GM10847 (cell line): ENCODE data around the gene SF3A1.

Experiments used
- POLR2A ChIP-seq: IDR thresholded peaks from 2 replicates; pipeline ENCODE4 v1.6.1; 2011; ENCODE audit not compliant: insufficient read length; ENCODE audit errors: extremely low read depth

SF3A1 gene

DNA sequence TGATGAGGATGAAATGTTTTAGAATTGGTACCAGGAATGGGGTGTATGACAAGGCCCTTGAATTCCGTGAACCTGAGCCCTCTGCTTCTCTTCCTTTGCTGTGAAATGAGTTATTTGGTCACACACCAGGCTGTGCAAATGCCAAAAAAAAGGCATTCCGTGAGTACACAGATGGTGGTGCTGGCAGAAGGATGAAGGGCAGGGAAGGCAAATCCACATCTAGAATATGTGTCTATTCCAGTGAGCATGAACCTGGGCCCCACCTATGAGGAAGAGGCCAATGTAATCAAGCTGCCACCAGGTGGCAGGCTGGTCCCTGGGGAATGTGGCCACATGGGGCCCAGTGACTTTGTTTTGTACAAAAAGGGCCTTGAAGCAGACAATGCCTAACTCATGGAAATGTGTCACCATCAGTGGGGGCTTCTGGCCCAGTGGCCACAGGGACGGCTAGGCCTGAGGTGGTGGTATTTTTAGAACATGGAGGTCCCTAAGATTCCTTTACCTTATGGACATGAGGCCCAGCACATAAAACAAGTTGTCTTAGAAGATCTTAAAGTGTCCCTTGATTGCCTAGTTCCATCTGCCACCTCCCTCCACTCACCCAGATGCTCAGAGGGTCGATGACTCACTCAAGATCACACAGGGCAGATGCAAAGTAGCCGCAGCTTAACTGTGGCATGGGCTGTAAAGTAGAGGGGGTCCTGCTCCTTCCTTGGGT, 34.4 kb upstream of the SF3A1 start:
- TF ChIP-seq POLR2A: no peak

DNA sequence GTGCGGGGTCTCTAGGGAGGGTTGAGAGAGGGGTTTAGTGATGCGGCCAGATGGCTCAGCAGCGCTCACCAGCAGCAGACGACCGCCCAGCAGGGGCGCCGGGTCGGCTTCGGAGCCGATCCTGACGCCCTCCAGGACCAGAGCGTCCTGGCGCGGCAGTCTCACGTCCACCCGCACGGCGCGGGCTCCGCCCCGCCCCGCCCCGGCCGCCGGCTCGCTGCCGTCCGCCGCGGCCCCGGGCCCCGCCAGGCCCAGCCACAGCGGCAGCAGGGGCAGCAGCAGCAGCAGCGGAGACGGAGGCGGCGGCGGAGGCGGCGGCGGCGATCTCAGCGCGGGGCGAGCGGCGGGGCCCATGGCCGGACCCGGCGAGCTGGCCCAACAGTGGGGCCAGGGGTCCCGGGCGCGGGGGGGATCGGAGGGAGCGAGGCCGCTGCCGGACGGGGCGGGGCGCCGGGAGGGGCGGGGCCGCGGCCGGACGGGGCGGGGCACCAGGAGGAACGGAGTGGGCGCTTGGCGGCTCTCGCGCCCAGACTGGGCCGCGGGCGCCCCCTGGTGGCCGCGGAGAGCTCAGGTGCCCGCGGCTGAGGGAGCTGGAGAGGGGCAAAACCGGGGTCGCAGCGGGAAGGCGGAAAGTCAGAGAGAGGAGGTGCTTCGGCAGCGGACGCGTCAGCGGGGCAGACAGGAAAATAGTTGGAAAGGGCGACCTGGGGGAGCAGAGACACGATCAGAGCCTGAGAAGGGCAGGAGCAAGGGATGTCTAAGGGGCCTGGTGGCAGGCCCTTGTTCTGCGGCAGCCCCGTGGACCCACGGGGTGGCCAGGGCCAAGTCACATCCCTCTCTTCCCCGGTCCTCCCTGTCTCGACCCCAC, 30.5 kb upstream of the SF3A1 start, which contains the start of gene RNF215:
Gene RNF215, minus strand, starts transcription at position 452 of the 868 bp plus-strand sequence. Its CDS starts 98 bp downstream, at position 354.
- TF ChIP-seq POLR2A: no peak

DNA sequence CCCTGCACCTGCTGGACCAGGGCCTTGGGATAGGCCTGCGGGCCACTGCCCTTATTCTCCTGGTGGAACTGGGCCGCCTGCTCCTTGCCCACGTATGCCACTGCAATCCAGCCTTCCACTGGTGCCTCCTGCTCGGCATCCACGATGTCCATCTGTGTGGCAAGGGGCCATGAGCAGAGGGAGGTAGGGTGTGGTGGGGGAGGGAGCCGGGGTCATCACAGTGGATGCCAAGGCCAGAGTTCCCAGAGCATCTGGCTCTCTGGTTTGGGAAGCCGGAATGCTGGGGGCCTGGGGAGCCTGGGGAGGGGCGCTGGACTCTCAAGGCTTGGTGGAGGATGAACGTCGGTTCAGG, 29.9 kb upstream of the SF3A1 start:
- TF ChIP-seq POLR2A: no peak

DNA sequence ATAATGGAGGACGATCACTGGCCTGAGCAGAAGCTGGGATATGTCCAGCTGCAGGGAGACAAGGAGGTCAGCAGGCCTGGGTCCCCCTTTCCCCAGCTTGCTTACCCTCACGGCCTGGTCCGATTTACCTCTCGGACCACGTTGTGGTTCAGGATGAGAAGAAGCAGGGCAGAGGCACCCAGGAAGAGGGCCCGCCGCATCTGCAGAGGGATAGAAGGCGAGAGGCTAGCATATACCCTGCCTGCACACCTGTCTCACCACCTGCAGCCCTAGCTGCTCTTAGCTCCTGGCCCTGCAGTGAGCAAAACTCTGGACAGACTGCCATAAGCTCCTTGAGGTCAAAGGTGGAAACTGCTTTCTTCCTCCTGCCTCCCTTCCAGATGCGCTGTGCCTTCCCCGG, 29.2 kb upstream of the SF3A1 start:
- no peak for TF ChIP-seq POLR2A

DNA sequence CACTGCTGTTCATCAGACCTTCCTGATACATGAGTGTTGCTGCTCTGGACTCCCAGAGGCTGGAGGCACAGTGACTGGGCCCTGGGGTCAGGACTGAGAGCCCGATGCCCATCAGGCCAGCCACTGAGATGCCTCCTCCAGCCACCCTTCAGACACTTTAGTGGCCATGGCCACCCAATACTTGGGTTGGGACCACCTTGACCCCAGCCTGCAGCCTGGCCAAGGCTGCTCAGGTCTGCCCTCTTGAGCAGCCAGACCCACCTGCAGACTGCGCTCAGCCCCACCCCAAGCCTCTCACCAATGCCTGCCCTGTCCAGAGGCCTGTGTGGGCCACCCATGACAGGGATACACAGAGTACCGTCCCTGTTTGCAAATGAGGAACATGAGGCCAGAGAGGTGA, 26.4 kb upstream of the SF3A1 start:
- no peak for TF ChIP-seq POLR2A

DNA sequence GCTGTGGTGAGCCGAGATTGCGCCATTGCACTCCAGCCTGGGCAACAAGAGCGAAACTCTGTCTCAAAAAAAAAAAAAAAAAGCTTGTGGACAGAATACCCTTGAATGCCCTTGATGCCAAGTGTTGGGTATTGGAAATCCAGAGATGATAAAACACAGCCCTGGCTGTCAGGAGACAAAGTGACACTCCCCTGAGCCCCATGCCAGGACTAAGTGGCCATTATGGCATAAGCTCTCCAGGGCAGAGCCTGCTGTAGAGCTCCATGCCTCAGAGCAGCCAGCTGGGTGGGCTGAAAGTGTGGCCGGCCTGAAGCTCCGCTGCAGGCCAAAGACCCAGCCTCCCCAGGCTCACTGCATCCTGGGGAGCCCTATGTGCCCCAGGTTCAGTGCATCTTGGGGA, 25.6 kb upstream of the SF3A1 start:
- no peak for TF ChIP-seq POLR2A

DNA sequence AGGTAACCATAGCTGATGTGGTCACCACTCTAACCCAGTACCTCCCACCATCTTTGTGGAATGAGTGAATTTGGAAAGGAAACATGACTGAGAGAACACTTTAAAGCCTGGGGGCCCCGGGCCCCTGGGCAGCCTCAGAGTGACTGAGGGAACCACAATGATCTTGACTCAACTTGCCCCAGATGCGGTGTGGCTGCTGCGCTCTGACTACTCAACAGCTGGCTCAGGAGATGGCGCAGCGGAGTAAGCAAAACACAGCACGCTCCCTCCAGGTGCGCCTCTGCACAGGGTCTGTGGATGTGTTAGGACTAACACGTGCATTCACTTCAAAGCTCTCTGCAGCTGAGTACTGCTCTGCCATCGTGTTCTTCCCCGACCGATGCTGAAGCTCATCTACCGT, 24.6 kb upstream of the SF3A1 start:
- TF ChIP-seq POLR2A: no peak

DNA sequence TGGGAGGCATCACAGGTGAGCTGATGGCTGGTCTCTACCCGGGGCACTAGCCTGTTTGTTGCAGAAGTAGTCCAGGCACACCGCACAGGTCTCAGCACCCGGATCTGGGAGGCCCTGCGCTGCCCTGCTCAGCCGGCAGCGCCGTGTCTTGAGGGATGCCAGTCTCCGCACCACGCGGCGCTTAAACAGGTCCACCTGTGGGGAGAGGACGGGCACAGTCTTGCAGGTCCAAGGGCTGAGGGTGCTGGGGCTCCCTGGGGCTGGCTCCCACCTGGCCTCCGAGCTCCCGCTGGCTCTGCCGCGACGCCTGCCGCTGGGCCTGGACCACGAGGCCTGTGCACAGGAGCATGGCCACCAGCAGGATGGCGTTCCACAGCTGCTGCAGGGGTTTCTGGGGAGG, 23.3 kb upstream of the SF3A1 start:
- no peak for TF ChIP-seq POLR2A

DNA sequence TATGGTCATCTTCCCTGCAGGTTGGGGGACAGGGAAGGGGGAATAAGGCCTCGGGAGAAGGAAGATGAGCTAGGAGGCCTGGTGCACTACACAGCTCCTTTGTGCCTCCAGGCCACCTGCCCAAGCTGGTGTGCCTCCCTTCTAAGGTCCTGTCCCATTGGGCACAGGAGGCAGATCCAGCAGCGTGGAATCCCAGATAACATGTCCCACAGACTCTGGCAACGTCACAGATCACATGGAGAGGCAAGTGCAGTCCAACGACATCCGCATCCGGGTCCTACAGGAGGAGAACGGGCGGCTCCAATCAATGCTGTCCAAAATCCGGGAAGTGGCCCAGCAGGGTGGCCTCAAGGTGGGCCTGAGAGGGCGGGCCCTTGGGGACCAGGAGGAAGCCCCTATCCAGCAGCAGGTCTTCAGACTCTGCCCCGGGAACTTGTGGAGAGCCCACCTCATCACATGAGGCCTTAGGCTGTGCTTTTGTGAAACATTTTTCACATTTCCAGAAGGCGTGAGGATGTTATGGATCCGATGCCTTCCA, 18.7 kb upstream of the SF3A1 start:
- no peak for TF ChIP-seq POLR2A

DNA sequence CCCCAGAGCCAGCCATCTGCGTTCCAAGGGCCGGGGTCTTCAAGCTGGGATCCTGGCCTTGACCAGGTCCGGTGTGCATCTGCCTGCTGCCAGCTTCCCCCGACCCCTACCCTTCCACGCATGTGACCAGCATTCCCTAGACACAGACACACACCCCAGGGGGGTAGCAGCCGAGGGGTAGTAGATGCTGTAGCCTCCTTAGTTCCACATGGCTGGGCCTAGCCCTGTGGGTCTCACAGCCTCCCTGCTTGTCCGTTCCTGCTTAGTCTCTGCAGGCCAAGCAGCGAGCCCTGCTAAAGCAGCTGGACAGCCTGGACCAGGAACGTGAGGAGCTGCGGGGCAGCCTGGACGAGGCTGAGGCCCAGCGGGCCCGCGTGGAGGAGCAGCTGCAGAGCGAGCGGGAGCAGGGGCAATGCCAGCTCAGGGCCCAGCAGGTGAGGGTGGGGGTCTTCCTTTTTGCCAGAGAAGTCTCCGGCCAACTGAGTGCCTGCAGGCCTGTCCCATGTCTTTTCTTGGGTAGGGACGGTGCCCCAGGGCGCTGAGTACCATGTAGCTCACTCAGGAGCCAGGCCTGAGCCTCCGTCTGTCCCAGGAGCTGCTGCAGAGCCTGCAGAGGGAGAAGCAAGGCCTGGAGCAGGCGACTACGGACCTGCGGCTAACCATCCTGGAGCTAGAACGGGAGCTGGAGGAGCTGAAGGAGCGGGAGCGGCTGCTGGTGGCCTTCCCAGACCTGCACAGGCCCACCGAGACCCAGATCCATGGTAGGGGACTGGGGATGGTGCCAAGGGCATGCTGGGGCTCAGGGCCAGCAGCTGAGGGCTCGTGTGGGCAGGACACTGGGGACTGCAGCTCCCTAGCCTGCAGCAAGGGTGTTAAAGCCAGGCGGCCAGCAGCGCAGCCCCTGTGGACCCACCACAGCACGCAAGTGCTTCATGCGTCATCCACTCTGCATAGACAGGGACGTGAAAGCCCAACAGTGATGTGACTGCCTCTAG, 16.9 kb upstream of the SF3A1 start:
- TF ChIP-seq POLR2A: no peak

DNA sequence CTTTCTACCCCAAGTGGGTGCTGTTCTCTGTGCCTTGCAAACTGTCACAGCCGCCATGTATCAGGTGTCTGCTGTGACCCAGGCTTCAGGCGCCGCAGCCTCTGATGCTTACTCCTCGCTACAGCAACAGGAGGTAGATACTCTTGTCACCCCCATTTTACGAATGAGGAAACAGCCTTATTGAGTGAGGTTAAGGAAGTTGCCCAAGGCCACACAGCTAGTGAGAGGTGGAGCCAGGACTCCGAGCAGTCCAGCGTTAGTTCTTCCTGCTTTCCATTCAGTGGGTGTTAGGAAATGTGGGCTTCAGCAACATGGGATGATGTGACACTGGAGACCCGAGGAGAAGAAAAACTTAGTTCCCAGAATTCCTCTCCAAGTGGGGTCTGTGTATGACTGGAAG, 16.2 kb upstream of the SF3A1 start:
- no peak for TF ChIP-seq POLR2A

DNA sequence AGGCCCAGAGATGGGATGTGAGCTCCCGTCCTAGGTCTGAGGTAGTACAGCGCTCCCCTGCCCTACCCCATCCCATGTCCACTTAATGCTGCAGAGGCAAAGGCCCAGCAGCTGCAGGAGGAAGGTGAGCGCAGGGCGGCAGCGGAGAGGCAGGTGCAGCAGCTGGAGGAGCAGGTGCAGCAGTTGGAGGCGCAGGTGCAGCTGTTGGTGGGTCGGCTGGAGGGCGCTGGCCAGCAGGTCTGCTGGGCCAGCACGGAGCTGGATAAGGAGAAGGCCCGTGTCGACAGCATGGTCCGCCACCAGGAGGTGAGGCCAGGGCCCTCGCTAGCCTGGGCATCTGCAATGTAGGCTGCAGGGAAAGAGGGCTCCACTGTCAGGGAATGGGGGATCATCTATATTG, 15.3 kb upstream of the SF3A1 start:
- no peak for TF ChIP-seq POLR2A

DNA sequence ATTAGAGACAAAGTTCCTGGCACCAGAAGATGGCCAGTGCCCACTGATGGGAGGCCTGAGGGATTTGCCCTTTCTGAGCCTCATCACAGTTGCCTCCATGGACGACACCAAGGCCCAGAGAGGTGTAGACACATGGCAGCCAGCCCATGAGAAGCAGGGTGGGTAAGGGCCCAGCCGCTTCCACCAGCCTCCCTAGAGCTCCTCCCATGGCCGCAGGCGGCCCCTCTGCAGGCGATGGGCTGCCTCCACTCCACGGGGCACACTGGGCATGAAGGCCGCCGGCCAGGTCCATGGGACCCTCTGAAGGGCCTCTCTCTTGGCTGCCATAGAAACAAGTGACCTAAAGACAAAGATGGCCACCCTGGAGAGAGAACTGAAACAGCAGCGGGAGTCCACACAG, 14.6 kb upstream of the SF3A1 start:
- TF ChIP-seq POLR2A: no peak

DNA sequence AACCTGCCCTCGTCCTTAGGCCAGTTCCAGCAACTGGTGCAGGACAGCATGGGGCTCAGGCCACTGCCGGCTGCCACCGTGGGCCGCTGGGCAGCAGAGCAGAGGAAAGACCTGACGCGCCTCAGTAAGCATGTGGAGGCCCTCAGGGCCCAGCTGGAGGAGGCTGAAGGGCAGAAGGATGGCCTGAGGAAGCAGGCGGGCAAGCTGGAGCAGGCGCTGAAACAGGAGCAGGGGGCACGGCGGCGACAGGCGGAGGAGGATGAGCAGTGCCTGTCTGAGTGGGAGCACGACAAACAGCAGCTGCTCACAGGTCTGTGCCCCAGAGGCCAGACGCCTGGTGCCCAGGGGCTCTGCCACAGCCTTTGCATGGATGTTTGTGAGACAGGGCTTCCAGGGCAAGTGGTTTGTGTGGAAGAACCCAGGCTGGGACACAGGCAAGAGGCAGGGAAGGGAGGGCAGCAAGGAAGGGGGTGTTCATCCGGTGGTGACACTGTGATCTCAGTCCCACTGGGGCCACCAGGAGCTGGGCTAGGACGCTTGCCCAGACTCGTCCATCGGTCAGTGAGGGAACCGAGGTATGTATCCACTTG, 14.0 kb upstream of the SF3A1 start:
- TF ChIP-seq POLR2A: no peak

DNA sequence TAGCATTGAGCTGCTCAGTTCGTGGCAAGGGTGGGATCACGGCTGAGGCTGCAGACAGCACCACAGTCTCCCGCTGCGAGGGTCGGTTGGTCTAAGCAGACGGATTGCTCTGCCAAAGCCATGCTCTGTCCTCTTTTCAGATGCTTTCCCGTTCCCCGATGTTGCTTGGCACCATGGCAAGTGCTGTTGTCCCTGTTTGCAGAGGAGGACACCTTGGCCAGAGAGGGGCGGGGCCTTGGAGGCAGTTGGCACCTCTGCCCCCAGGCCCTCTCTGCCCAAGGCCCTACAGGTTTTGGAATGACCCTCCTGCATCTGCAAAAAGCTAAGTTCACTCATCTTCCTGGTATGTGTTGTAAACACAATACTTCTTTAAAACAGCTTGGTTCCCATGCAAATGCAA, 11.7 kb upstream of the SF3A1 start:
- no peak for TF ChIP-seq POLR2A

DNA sequence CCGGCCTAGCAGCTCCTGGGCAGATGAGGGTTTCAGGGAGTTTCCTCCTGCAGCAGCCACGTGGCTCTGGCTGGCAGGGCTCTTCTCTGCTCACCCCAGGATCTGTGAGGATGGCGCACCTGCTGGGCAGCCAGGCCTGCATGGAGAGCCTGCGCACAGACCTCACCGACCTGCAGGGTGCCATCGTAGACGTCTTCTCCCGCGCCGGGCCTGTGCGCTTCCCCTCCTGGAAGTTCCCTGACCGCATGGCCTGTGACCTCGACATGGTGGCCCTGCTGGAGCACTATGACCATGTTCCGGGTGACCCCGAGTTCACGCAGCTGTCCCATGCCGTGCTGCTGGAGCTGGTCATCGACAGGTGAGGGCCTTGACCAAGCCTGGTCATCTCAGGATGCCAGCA, 9.2 kb upstream of the SF3A1 start:
- no peak for TF ChIP-seq POLR2A
